Panc1 (cell line): Measurements from ENCODE around the gene UCHL5. TPM values are rescaled to one million over a fixed set of nuclear protein-coding genes. Genes with fewer than 3 reads are reported as not detected.

ENCODE experiments used
- ATAC-seq: fragments of 200-7000 bp; cut with Tn5 transposase; 2 replicates; pipeline ENCODE4 v1.9.1; 2020; ENCODE audit warnings: mild to moderate bottlenecking, moderate library complexity
- BruUV-seq: library from RNA; stranded (reverse); fragments of 400-500 nt; replicated peaks from 2 replicates; lab custom pipeline; 2021; lab: Mats Ljungman, UMichigan
- CTCF ChIA-PET: fragments of 300-600 bp; sonication (Branson Sonifier 250); formaldehyde crosslinking; loops from one replicate; lab custom pipeline; 2022; ENCODE audit warnings: antibody characterized with exemption; lab: Charles Lee
- POLR2A ChIA-PET: fragments of 300-600 bp; sonication (Branson Sonifier 250); formaldehyde crosslinking; loops from one replicate; lab custom pipeline; 2022; ENCODE audit warnings: antibody characterized with exemption; lab: Charles Lee
- DNase-seq: peaks from one replicate; pipeline ENCODE4 v3.0.0-alpha.2; 2010; ENCODE audit warnings: low read depth, low spot score
- H3K27ac ChIP-seq: 2 replicates; pipeline ENCODE4 v1.5.1; 2011; ENCODE audit warnings: mild to moderate bottlenecking, low read length, inconsistent platforms
- H3K27me3 ChIP-seq: fragments of 200-500 bp; sonication (Bioruptor generic); 2 replicates; pipeline ENCODE4 v1.6.0; 2014; ENCODE audit warnings: low read length, inconsistent platforms; ENCODE audit not compliant: control insufficient read depth, insufficient read depth
- H3K36me3 ChIP-seq: fragments of 200-500 bp; sonication (Bioruptor generic); 2 replicates; pipeline ENCODE4 v1.5.1; 2014; ENCODE audit warnings: inconsistent platforms, mild to moderate bottlenecking, low read length, moderate library complexity; ENCODE audit not compliant: control insufficient read depth, insufficient read depth
- H3K4me1 ChIP-seq: 2 replicates; pipeline ENCODE4 v1.5.1; 2011; ENCODE audit warnings: inconsistent platforms, mild to moderate bottlenecking, low read length, moderate library complexity; ENCODE audit not compliant: control insufficient read depth, insufficient read depth
- H3K4me3 ChIP-seq, 2 experiments: 2 replicates each; pipeline ENCODE4 v1.5.1; 2011 to 2012; ENCODE audit warnings: low read depth in 2 of 2, low read length in 2 of 2, mild to moderate bottlenecking in 2 of 2, inconsistent platforms in 1 of 2, moderate library complexity in 1 of 2
- H3K9me3 ChIP-seq: fragments of 200-500 bp; sonication (Bioruptor generic); 2 replicates; pipeline ENCODE4 v1.5.1; 2014; ENCODE audit warnings: low read depth, mild to moderate bottlenecking, inconsistent platforms, low read length, moderate library complexity; ENCODE audit not compliant: control insufficient read depth, insufficient read depth
- CTCF ChIP-seq: fragments of 450-650 bp; IDR thresholded peaks from 2 replicates; pipeline ENCODE4 v1.5.1; 2017; ENCODE audit warnings: mild to moderate bottlenecking
- POLR2AphosphoS5 ChIP-seq: IDR thresholded peaks from 2 replicates; pipeline ENCODE4 v1.6.1; 2012; ENCODE audit warnings: mild to moderate bottlenecking, low read depth, low read length, moderate library complexity
- REST ChIP-seq, 2 experiments: IDR thresholded peaks; 2 replicates each; pipeline ENCODE4 v1.6.1; 2011 to 2012; ENCODE audit warnings: low read depth in 2 of 2, control low read depth in 1 of 2, low read length in 1 of 2, mild to moderate bottlenecking in 1 of 2, moderate library complexity in 1 of 2; ENCODE audit not compliant: insufficient read depth in 1 of 2
- SIN3A ChIP-seq: IDR thresholded peaks from 2 replicates; pipeline ENCODE4 v1.6.1; 2012; ENCODE audit warnings: low read depth, mild to moderate bottlenecking, low read length, moderate library complexity, borderline replicate concordance; ENCODE audit not compliant: insufficient read depth
- TCF7L2 ChIP-seq: IDR thresholded peaks from 2 replicates; pipeline ENCODE4 v1.6.1; 2011; ENCODE audit warnings: mild to moderate bottlenecking, low read depth, low read length, inconsistent platforms
- in situ Hi-C: cut with HindIII; loops from 2 replicates; pipeline ENCODE4 v1.10.0; 2016; ENCODE audit warnings: low sequenced_read_pairs, low pct_unique_long_range_greater_than_20kb
- intact Hi-C: fragments of 100-400 bp; cut with micrococcal nuclease; formaldehyde crosslinking; loops from one replicate; pipeline ENCODE4 v1.10.0; 2022; ENCODE audit not compliant: unreplicated experiment
- total RNA-seq: library from RNA; stranded (reverse); gene quantifications from one replicate; pipeline ENCODE4 v1.2.1, GENCODE V29; 2021; ENCODE audit not compliant: unreplicated experiment

The UCHL5 gene
- total RNA-seq, 1 experiment from 2014 or later, result 42.6 TPM

- Histone ChIP-seq H3K27ac (no peak overlapping the region), H3K4me1 (no peaks in the 10 kb centered on the region), H3K4me3 (no peak overlapping the region), H3K36me3 (no peaks in the 10 kb centered on the region), H3K27me3 (no peaks in the 10 kb centered on the region), H3K9me3 (no peaks in the 10 kb centered on the region)
- in situ Hi-C loops, result no loop called here
- no TSS peak for BruUV-seq
- no peak for DNase-seq
- CTCF ChIA-PET, result no interaction called here
- TF ChIP-seq REST (IDR thresholded peaks at IDR 0.05; ENCODE audit: insufficient read depth in 1 of 2, low read depth in 2 of 2, low read length in 1 of 2) (no peak), TCF7L2 (no peak), SIN3A (no peak), POLR2AphosphoS5 (no peak), CTCF (no peak)
- ATAC-seq, result no peak
- POLR2A ChIA-PET, result no interaction called here
- intact Hi-C loops, result no loop called here
Measured at GRCh38 chr1:192976576-192976975, 82.6 kb downstream of the UCHL5 start.

GRCh38 chr1:192974701-192975100, 84.5 kb downstream of the UCHL5 start:
- in situ Hi-C loops, result no loop called here
- Histone ChIP-seq H3K27ac (no peak overlapping the region), H3K27me3 (no peaks in the 10 kb centered on the region), H3K4me3 (no peak overlapping the region), H3K4me1 (no peaks in the 10 kb centered on the region), H3K36me3 (no peaks in the 10 kb centered on the region), H3K9me3 (no peaks in the 10 kb centered on the region)
- ChIA-PET POLR2A (no interaction called here), CTCF (no interaction called here)
- no peak for ATAC-seq
- intact Hi-C loops, result no loop called here
- TF ChIP-seq TCF7L2, result no peak
- TF ChIP-seq SIN3A, result no peak
- TF ChIP-seq CTCF, result no peak
- no peak for TF ChIP-seq POLR2AphosphoS5
- no peak for TF ChIP-seq REST (IDR thresholded peaks at IDR 0.05; ENCODE audit: insufficient read depth in 1 of 2, low read depth in 2 of 2, low read length in 1 of 2)
- BruUV-seq, result no TSS peak
- DNase-seq, result no peak
